Vagina (tissue), 2 donors: Measurements from ENCODE around the gene CERS1.

Experiments
- POLR2A ChIP-seq, 2 donors: fragments of 450-650 bp; IDR thresholded peaks; one replicate each; pipeline ENCODE4 v1.6.1; 2017; ENCODE audit warnings: antibody characterized with exemption in 2 of 2, mild to moderate bottlenecking in 2 of 2, moderate library complexity in 2 of 2
- POLR2AphosphoS5 ChIP-seq, 2 donors: sonication (generic); formaldehyde crosslinking; IDR thresholded peaks; one replicate each; pipeline ENCODE4 v1.9.0; 2017; ENCODE audit warnings: antibody characterized with exemption in 2 of 2, mild to moderate bottlenecking in 2 of 2, low read depth in 1 of 2; ENCODE audit not compliant: insufficient read depth in 1 of 2
- TF ChIP-seq, protein P1 (sequence below), 3 experiments: fragments of 450-650 bp in 2 of 3; fragments of 200-600 bp in 1 of 3; sonication (generic) in 1 of 3; IDR thresholded peaks; one replicate each; pipeline ENCODE4 v1.5.1; 2017 to 2019; ENCODE audit warnings: antibody characterized with exemption in 3 of 3, mild to moderate bottlenecking in 2 of 3, moderate library complexity in 2 of 3

DNA sequence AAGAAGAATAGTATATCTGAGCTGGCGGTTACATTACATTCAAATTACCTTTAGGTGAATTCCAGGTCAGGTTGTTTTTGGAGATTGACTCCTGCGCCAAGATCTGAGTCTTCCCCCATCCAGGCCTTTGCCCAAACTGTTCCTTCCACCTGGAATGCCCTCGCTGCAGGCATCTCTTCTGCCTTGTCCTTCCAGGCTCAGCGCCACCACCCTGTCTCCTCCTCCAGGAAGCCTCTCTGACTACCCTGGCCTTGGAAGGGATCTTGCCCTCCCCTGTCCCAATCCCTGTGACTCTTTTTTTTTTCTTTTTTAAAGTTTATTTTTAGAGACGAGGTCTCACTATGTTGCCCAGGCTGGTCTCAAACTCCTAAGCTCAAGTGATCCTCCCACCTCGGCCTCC is 46.7 kb upstream of the CERS1 start:
- no peak for TF ChIP-seq POLR2A (IDR thresholded peaks at IDR 0.05)
- TF ChIP-seq, protein P1, sequence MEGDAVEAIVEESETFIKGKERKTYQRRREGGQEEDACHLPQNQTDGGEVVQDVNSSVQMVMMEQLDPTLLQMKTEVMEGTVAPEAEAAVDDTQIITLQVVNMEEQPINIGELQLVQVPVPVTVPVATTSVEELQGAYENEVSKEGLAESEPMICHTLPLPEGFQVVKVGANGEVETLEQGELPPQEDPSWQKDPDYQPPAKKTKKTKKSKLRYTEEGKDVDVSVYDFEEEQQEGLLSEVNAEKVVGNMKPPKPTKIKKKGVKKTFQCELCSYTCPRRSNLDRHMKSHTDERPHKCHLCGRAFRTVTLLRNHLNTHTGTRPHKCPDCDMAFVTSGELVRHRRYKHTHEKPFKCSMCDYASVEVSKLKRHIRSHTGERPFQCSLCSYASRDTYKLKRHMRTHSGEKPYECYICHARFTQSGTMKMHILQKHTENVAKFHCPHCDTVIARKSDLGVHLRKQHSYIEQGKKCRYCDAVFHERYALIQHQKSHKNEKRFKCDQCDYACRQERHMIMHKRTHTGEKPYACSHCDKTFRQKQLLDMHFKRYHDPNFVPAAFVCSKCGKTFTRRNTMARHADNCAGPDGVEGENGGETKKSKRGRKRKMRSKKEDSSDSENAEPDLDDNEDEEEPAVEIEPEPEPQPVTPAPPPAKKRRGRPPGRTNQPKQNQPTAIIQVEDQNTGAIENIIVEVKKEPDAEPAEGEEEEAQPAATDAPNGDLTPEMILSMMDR (IDR thresholded peaks at IDR 0.05) = no peak
- TF ChIP-seq POLR2AphosphoS5 (IDR thresholded peaks at IDR 0.05; ENCODE audit: insufficient read depth in 1 of 2, low read depth in 1 of 2) = no peak
